HG02970 (cell line): ENCODE results near the gene TMEM183A.

Source experiments
- ATAC-seq: cut with Tn5 transposase; IDR thresholded peaks from one replicate; pipeline ENCODE4 v1.9.1; 2021; ENCODE audit warnings: mild to moderate bottlenecking, moderate library complexity, moderate number of reproducible peaks; ENCODE audit not compliant: unreplicated experiment, low FRiP score

TMEM183A gene

GRCh38 chr1:203063287-203063686, 56.1 kb downstream of the TMEM183A start:
- ATAC-seq = no peak

DNA sequence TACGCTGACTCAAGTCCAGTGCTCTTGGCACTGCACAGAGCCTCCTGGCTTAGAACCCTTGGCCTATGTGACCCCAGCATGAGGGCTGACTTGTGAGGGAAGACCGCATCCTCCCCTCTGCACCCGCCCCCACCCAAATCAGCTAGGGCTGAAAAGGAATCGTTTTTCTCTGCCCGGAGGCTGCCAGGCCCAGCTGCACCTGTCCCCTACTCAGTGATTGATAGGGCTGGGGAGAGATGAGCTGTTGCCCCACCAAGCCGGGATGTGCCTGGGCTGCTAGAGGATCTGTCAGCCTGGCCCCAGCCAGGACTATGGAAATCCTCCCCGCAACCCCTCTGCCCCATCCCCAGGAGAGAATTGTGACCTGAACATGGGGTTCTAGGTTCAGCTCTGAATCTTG, 58.0 kb downstream of the TMEM183A start:
- no peak for ATAC-seq

- no peak for ATAC-seq
These were observed 58.8 kb downstream of the TMEM183A start for GRCh38 chr1:203065986-203066385.

DNA sequence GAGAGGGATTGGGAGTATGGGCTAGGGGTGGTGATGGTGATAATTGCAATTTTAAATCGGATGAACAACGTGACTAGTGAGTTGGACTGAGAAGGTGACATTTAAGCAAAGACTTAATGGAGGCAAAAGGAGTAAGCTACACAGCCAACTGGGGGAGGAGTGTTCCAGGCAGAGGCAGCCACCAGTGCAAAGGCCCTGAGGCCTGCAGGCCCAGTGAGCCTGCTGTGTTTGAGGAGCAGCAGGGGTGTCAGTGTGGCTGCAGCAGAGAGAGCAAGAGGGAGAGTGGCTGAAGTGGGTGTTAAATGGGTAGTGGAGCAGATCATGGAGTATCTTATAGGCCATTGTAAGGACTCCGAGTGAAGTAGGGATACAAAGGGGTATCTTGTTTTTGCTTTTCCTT, 59.8 kb downstream of the TMEM183A start:
- ATAC-seq = no peak

- ATAC-seq = no peak
These were observed 62.0 kb downstream of the TMEM183A start for GRCh38 chr1:203069030-203069747.

GRCh38 chr1:203072002-203072602, 64.9 kb downstream of the TMEM183A start:
- ATAC-seq = no peak

- ATAC-seq = no peak
These were observed 65.7 kb downstream of the TMEM183A start for GRCh38 chr1:203072911-203073310.

DNA sequence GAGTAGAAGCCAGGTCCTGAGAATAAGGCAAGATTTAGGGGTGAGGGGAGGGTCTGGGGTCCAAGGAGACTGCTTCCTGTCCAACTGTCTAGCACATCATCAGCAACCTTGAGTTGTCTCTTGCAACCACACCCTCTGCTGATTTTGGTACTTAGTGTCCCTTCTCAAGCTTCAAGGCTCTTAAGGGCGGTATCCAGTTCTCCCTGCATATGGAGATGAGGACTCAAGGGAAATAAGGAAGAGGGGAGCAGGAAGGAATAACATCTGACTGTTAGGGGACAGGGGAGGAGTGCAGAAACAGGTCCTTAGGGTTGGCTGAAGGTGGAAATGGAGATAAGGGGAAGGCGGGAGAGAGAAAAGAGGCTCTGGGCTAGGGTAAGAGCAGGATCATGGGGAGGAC, 66.3 kb downstream of the TMEM183A start:
- ATAC-seq = no peak
